ENCODE results near the gene SERPINB12. TPM values are rescaled to one million over a fixed set of nuclear protein-coding genes. Genes with fewer than 3 reads are reported as not detected.

The SERPINB12 gene
- total RNA-seq, 1 experiment from 2014 or later, result not detected

DNA sequence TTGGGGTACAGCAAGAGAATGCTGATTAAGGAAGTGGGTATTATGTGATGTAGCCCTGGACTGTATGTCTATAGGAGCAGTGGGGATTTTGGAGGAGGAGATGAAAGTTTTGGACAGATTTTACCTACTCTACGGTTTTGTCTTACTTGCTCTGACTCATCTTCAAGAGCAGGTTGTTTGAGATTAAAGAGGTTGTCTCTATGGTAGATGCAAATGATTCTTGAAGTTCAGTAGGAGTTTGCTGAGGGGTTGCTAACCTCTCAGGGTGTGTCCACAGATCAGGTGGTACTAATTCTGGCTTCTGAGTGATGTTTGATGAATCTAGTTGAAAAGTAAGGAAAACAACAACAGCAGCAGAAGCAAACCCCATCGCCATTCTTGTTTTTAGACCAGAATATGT lies 9.7 kb upstream of the SERPINB12 start:
- Histone ChIP-seq H3K79me2 (ENCODE audit: insufficient read depth, low read length) (no peaks in the 10 kb centered on the region), H2AFZ (ENCODE audit: low read length) (no peak overlapping the region), H3K23ac (ENCODE audit: insufficient read length, low read depth, low read length) (no peak overlapping the region), H3K14ac (ENCODE audit: insufficient read depth, low read length) (no peak overlapping the region), H3K4ac (ENCODE audit: low read depth, low read length) (no peak overlapping the region), H2BK5ac (ENCODE audit: insufficient read length, low read length) (no peak overlapping the region), H3T11ph (ENCODE audit: low read length) (no peak overlapping the region), H3K4me2 (ENCODE audit: insufficient read depth, insufficient read length, low read length) (no peak overlapping the region), H3K9me3 (ENCODE audit: control insufficient read depth, low read depth, low read length) (no peaks in the 10 kb centered on the region), H4K91ac (ENCODE audit: insufficient read length, low read depth, low read length) (no peak overlapping the region), H3K23me2 (ENCODE audit: insufficient read length, low read depth, low read length, poor library complexity, severe bottlenecking) (no peaks in the 10 kb centered on the region), H3K9ac (ENCODE audit: extremely low read depth, insufficient read length, low read length) (no peak overlapping the region), H4K20me1 (ENCODE audit: control insufficient read depth, insufficient read depth, insufficient read length) (no peaks in the 10 kb centered on the region), H3K27ac (ENCODE audit: insufficient read length, low read depth, low read length) (no peak overlapping the region), H2BK120ac (ENCODE audit: low read depth, low read length, poor library complexity, severe bottlenecking) (no peak overlapping the region), H3K56ac (ENCODE audit: insufficient read length, low read depth, low read length) (no peak overlapping the region), H4K8ac (replicated peaks; ENCODE audit: insufficient read length, low read depth, low read length) (no peak overlapping the region), H3K27me3 (ENCODE audit: insufficient read depth, low read length) (no peaks in the 10 kb centered on the region), H4K5ac (ENCODE audit: insufficient read length, low read depth, low read length) (no peak overlapping the region), H2BK20ac (ENCODE audit: low read depth, low read length, poor library complexity, severe bottlenecking) (no peak overlapping the region), H2BK12ac (ENCODE audit: insufficient read length, low read depth, low read length) (no peak overlapping the region), H3K18ac (ENCODE audit: insufficient read length, low read depth, low read length) (no peak overlapping the region), H2BK15ac (ENCODE audit: low read depth, low read length) (no peak overlapping the region), H3K4me1 (ENCODE audit: insufficient read depth, low read length) (no peaks in the 10 kb centered on the region), H3K79me1 (ENCODE audit: insufficient read depth, low read depth, low read length, poor library complexity, severe bottlenecking) (no peaks in the 10 kb centered on the region), H2AK5ac (ENCODE audit: insufficient read length, low read length) (no peak overlapping the region)
- Mint-ChIP-seq H3K4me1 (no peaks in the 10 kb centered on the region), H3K4me3 (no peak overlapping the region; a peak in 1 of 5 replicates), H3K27me3 (ENCODE audit: low read depth) (no peaks in the 10 kb centered on the region), H3K27ac (no peak overlapping the region), H3K36me3 (ENCODE audit: insufficient read depth in 1 of 3, low read depth in 3 of 3) (no peaks in the 10 kb centered on the region), H3K9me3 (no peaks in the 10 kb centered on the region)
- no peak for DNase-seq
- TF ChIP-seq, protein P1, sequence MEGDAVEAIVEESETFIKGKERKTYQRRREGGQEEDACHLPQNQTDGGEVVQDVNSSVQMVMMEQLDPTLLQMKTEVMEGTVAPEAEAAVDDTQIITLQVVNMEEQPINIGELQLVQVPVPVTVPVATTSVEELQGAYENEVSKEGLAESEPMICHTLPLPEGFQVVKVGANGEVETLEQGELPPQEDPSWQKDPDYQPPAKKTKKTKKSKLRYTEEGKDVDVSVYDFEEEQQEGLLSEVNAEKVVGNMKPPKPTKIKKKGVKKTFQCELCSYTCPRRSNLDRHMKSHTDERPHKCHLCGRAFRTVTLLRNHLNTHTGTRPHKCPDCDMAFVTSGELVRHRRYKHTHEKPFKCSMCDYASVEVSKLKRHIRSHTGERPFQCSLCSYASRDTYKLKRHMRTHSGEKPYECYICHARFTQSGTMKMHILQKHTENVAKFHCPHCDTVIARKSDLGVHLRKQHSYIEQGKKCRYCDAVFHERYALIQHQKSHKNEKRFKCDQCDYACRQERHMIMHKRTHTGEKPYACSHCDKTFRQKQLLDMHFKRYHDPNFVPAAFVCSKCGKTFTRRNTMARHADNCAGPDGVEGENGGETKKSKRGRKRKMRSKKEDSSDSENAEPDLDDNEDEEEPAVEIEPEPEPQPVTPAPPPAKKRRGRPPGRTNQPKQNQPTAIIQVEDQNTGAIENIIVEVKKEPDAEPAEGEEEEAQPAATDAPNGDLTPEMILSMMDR (conservative IDR thresholded peaks at IDR 0.05), result no peak
- WGBS (ENCODE audit: extremely low coverage, insufficient read length, low lambda C conversion rate), result no CpG with 5 or more reads among the region's 2 CpGs
